RWPE2 (cell line): ENCODE data around the gene MUC5B.

Source experiments
- ATAC-seq: fragments of 200-7000 bp; cut with Tn5 transposase; 3 replicates; pipeline ENCODE4 v1.9.1; 2021; ENCODE audit warnings: low read depth
- DNase-seq: peaks from one replicate; pipeline ENCODE4 v3.0.0-alpha.2; 2020; ENCODE audit warnings: low spot score
- H3K27ac ChIP-seq: fragments of 450-650 bp; 2 replicates; pipeline ENCODE4 v1.5.1; 2017; ENCODE audit warnings: mild to moderate bottlenecking; ENCODE audit not compliant: poor library complexity, severe bottlenecking
- H3K27me3 ChIP-seq: fragments of 250-450 bp; sonication (Bioruptor Pico); 2 replicates; pipeline ENCODE4 v1.5.1; 2021; ENCODE audit warnings: mild to moderate bottlenecking, moderate library complexity; ENCODE audit not compliant: insufficient read depth, poor library complexity, severe bottlenecking
- H3K36me3 ChIP-seq: fragments of 250-450 bp; sonication (Bioruptor Pico); 2 replicates; pipeline ENCODE4 v1.5.1; 2020; ENCODE audit warnings: low read depth, mild to moderate bottlenecking, moderate library complexity
- H3K4me1 ChIP-seq: fragments of 250-450 bp; sonication (Bioruptor Pico); 2 replicates; pipeline ENCODE4 v1.5.1; 2021; ENCODE audit warnings: mild to moderate bottlenecking, moderate library complexity; ENCODE audit not compliant: insufficient read depth, poor library complexity, severe bottlenecking
- H3K4me3 ChIP-seq: fragments of 250-450 bp; sonication (Bioruptor Pico); 2 replicates; pipeline ENCODE4 v1.5.1; 2021; ENCODE audit warnings: mild to moderate bottlenecking, moderate library complexity; ENCODE audit not compliant: severe bottlenecking
- H3K9me3 ChIP-seq: fragments of 250-450 bp; sonication (Bioruptor Pico); 2 replicates; pipeline ENCODE4 v1.5.1; 2021; ENCODE audit warnings: mild to moderate bottlenecking, moderate library complexity; ENCODE audit not compliant: severe bottlenecking
- CTCF ChIP-seq: fragments of 450-650 bp; IDR thresholded peaks from one replicate; pipeline ENCODE4 v1.5.1; 2017; ENCODE audit warnings: mild to moderate bottlenecking, moderate library complexity; ENCODE audit not compliant: poor library complexity, severe bottlenecking

The MUC5B gene

GRCh38 chr11:1289211-1289935 lies 66.5 kb downstream of the MUC5B start:
- no peak for TF ChIP-seq CTCF
- H3K9me3 ChIP-seq, result no peaks in the 10 kb centered on the region
- DNase-seq (no peak), ATAC-seq (no peak)
- H3K27me3 ChIP-seq, result no peaks in the 10 kb centered on the region
- no peak overlapping the region for H3K27ac ChIP-seq
- H3K36me3 ChIP-seq, result peaks cover 15% of the 10 kb centered on the region
- H3K4me3 ChIP-seq, result no peak overlapping the region
- no peaks in the 10 kb centered on the region for H3K4me1 ChIP-seq

GRCh38 chr11:1290052-1291040 lies 67.5 kb downstream of the MUC5B start:
- H3K36me3 ChIP-seq, result peaks cover 19% of the 10 kb centered on the region
- H3K9me3 ChIP-seq, result no peaks in the 10 kb centered on the region
- TF ChIP-seq CTCF, result no peak
- DNase-seq, result no peak
- no peak overlapping the region for H3K4me3 ChIP-seq
- H3K4me1 ChIP-seq, result no peaks in the 10 kb centered on the region
- no peak for ATAC-seq
- no peaks in the 10 kb centered on the region for H3K27me3 ChIP-seq
- no peak overlapping the region for H3K27ac ChIP-seq

GRCh38 chr11:1291295-1292017 lies 68.6 kb downstream of the MUC5B start:
- H3K9me3 ChIP-seq, result no peaks in the 10 kb centered on the region
- no peak for TF ChIP-seq CTCF
- peaks cover 20% of the 10 kb centered on the region for H3K36me3 ChIP-seq
- DNase-seq, result no peak
- no peak overlapping the region for H3K27ac ChIP-seq
- no peak overlapping the region for H3K4me3 ChIP-seq
- ATAC-seq, result no peak
- no peaks in the 10 kb centered on the region for H3K27me3 ChIP-seq
- H3K4me1 ChIP-seq, result no peaks in the 10 kb centered on the region

- no peak for TF ChIP-seq CTCF
- no peaks in the 10 kb centered on the region for H3K4me1 ChIP-seq
- DNase-seq (no peak), ATAC-seq (no peak)
- no peak overlapping the region for H3K27ac ChIP-seq
- H3K9me3 ChIP-seq, result no peaks in the 10 kb centered on the region
- no peaks in the 10 kb centered on the region for H3K27me3 ChIP-seq
- H3K36me3 ChIP-seq, result peaks cover 20% of the 10 kb centered on the region
- no peak overlapping the region for H3K4me3 ChIP-seq
Observed at GRCh38 chr11:1292018-1292643, 69.3 kb downstream of the MUC5B start.
